OCI-LY7 (cell line): ENCODE data around the gene NKX1-1.

Experiments
- CTCF ChIP-seq: fragments of 200-600 bp; sonication (generic); conservative IDR thresholded peaks from 2 replicates; pipeline ENCODE4 v1.5.1; 2014; ENCODE audit warnings: mild to moderate bottlenecking, antibody characterized with exemption, low read length, moderate library complexity, mixed read lengths
- EZH2phosphoT487 ChIP-seq: fragments of 200-600 bp; sonication (generic); IDR thresholded peaks from 2 replicates; pipeline ENCODE4 v1.6.1; 2018; ENCODE audit warnings: low read depth, borderline replicate concordance, mild to moderate bottlenecking, mixed run types, antibody characterized with exemption, low read length, moderate library complexity, mixed read lengths

DNA sequence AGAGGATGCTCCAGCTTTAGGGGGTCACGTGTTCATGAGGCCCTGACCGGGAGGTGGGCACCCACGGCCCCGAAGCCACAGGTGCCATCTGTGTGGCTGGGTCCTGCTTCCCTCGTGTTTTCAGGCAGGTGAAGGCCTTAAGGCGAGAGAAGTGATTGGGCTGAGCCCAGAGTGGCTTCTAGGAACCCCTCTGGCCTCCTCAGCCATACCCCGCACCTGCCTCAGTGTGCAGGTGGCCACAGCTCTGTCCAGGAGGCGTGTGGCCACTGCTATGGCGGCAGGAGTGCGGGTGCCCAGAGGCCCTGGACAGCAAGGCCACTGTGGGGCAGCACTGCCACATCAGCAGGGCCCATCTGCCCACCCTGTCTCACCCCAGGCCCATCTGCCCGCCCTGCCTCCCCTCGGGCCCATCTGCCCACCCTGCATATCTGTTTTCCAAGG lies 25.0 kb downstream of the NKX1-1 start:
- TF ChIP-seq CTCF: no peak
- no peak for TF ChIP-seq EZH2phosphoT487
